ENCODE measurements around the gene GKN2. TPM values are rescaled to one million over a fixed set of nuclear protein-coding genes. Genes with fewer than 3 reads are reported as not detected.
A peak's percentile ranks its signal among the peaks of the same experiment; 100 is the strongest.

Gene GKN2
- polyA plus RNA-seq, 2 of the 4 experiments (the other 2 are of a cell fraction): 0.93 to 3.7 TPM

- TF ChIP-seq, protein P1, sequence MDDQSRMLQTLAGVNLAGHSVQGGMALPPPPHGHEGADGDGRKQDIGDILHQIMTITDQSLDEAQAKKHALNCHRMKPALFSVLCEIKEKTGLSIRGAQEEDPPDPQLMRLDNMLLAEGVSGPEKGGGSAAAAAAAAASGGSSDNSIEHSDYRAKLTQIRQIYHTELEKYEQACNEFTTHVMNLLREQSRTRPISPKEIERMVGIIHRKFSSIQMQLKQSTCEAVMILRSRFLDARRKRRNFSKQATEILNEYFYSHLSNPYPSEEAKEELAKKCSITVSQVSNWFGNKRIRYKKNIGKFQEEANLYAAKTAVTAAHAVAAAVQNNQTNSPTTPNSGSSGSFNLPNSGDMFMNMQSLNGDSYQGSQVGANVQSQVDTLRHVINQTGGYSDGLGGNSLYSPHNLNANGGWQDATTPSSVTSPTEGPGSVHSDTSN (IDR thresholded peaks at IDR 0.05): peak; percentile 71
- TF ChIP-seq PHF8 (IDR thresholded peaks at IDR 0.05; ENCODE audit: borderline replicate concordance, low read depth) (no peak), FOSL2 (IDR thresholded peaks at IDR 0.05) (peak; percentile 84), FOSL2 (CRISPR knock-in tag; IDR thresholded peaks at IDR 0.05) (peak; percentile 95), SMC3 (IDR thresholded peaks at IDR 0.05) (no peak), HDAC2 (IDR thresholded peaks at IDR 0.05) (no peak), FOSB (CRISPR knock-in tag; IDR thresholded peaks at IDR 0.05) (no peak)
- TF ChIP-seq, protein P2, sequence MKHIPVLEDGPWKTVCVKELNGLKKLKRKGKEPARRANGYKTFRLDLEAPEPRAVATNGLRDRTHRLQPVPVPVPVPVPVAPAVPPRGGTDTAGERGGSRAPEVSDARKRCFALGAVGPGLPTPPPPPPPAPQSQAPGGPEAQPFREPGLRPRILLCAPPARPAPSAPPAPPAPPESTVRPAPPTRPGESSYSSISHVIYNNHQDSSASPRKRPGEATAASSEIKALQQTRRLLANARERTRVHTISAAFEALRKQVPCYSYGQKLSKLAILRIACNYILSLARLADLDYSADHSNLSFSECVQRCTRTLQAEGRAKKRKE (CRISPR knock-in tag; IDR thresholded peaks at IDR 0.05; ENCODE audit: low read depth): peak; percentile 92; the same call in 1 of the 2 replicates
- TF ChIP-seq, protein P3, sequence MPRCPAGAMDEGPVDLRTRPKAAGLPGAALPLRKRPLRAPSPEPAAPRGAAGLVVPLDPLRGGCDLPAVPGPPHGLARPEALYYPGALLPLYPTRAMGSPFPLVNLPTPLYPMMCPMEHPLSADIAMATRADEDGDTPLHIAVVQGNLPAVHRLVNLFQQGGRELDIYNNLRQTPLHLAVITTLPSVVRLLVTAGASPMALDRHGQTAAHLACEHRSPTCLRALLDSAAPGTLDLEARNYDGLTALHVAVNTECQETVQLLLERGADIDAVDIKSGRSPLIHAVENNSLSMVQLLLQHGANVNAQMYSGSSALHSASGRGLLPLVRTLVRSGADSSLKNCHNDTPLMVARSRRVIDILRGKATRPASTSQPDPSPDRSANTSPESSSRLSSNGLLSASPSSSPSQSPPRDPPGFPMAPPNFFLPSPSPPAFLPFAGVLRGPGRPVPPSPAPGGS (IDR thresholded peaks at IDR 0.05): peak; percentile 83; the same call in 2 of the 3 replicates
These were observed 19.0 kb upstream of the GKN2 start (continued) for GRCh38 chr2:68971591-68972231.

- Histone ChIP-seq H3K4me3 (no peak overlapping the region), H3K4me2 (peak overlapping the region; percentile 57), H3K27ac (peak overlapping the region; percentile 83 to 90), H3K9me3 (no peaks in the 10 kb centered on the region), H3K4me1 (peaks cover 64% of the 10 kb centered on the region)
- ChIA-PET CTCF (interaction anchor here (4.1 kb wide), 1 partner anchor 27 kb away, joined by 17 read pairs; no protein-coding TSS in a partner anchor), POLR2A (no interaction called here)
- TF ChIP-seq REST (IDR thresholded peaks at IDR 0.05) (no peak), KDM1A (IDR thresholded peaks at IDR 0.05; ENCODE audit: low read depth) (no peak), CBX8 (IDR thresholded peaks at IDR 0.05) (no peak)
- TF ChIP-seq, protein P2 (CRISPR knock-in tag; IDR thresholded peaks at IDR 0.05; ENCODE audit: low read depth): 0 out of 2 replicates have a peak, but pooled peaks have one; percentile 39
- TF ChIP-seq, protein P4, sequence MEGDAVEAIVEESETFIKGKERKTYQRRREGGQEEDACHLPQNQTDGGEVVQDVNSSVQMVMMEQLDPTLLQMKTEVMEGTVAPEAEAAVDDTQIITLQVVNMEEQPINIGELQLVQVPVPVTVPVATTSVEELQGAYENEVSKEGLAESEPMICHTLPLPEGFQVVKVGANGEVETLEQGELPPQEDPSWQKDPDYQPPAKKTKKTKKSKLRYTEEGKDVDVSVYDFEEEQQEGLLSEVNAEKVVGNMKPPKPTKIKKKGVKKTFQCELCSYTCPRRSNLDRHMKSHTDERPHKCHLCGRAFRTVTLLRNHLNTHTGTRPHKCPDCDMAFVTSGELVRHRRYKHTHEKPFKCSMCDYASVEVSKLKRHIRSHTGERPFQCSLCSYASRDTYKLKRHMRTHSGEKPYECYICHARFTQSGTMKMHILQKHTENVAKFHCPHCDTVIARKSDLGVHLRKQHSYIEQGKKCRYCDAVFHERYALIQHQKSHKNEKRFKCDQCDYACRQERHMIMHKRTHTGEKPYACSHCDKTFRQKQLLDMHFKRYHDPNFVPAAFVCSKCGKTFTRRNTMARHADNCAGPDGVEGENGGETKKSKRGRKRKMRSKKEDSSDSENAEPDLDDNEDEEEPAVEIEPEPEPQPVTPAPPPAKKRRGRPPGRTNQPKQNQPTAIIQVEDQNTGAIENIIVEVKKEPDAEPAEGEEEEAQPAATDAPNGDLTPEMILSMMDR (IDR thresholded peaks at IDR 0.05): no peak
- ATAC-seq (no peak), FAIRE-seq (no peak), DNase-seq (ENCODE audit: low read depth in 1 of 2, low spot score in 1 of 2) (no peak)
- 73% methylated on average over 8 of the region's 8 CpGs for WGBS (ENCODE audit: missing lambda C conversion rate)
These were observed 18.0 kb upstream of the GKN2 start for GRCh38 chr2:68970566-68971265.
